Endothelial cell of umbilical vein (primary cell): ENCODE data around the gene RFLNA. TPM values are rescaled to one million over a fixed set of nuclear protein-coding genes. Genes with fewer than 3 reads are reported as not detected.

ENCODE experiments used
- BruUV-seq: library from RNA; stranded (reverse); fragments of 400-500 nt; replicated peaks from 2 replicates; lab custom pipeline; 2021; lab: Mats Ljungman, UMichigan
- CTCF ChIA-PET: fragments of 300-600, 350-600 bp; sonication (Branson Sonifier 250); formaldehyde crosslinking; loops from one replicate; lab custom pipeline; 2021; ENCODE audit warnings: antibody characterized with exemption, inconsistent platforms; lab: Charles Lee
- POLR2A ChIA-PET: fragments of 300-600, 350-600 bp; sonication (Branson Sonifier 250); formaldehyde crosslinking; loops from one replicate; lab custom pipeline; 2021; ENCODE audit warnings: antibody characterized with exemption, inconsistent platforms; lab: Charles Lee
- DNase-seq: peaks from one replicate; pipeline ENCODE4 v3.0.0-alpha.2; 2011; ENCODE audit warnings: low read depth, low spot score
- FAIRE-seq: peaks from 2 replicates; lab custom pipeline; 2011; peaks lifted over from hg19 to GRCh38; lab: Jason Lieb, UNC
- H2AFZ ChIP-seq: 2 replicates; pipeline ENCODE4 v1.6.0; 2012; ENCODE audit warnings: low read depth, low read length, control low read depth, inconsistent platforms
- H3K27ac ChIP-seq: 2 replicates; pipeline ENCODE4 v1.5.1; 2011; ENCODE audit warnings: low read depth, mild to moderate bottlenecking, control low read depth, low read length, moderate library complexity; ENCODE audit not compliant: insufficient read depth
- H3K27me3 ChIP-seq, 2 experiments: 2 replicates each; pipeline versions ENCODE4 v1.6.0 to v1.6.1; 2011; ENCODE audit warnings: low read length in 2 of 2, mixed read lengths in 1 of 2; ENCODE audit not compliant: control insufficient read depth in 2 of 2, insufficient read depth in 2 of 2
- H3K36me3 ChIP-seq, 2 experiments: 2 replicates in 1 of 2; 3 replicates in 1 of 2; pipeline ENCODE4 v1.5.1; 2011; ENCODE audit warnings: low read length in 2 of 2, mild to moderate bottlenecking in 1 of 2, moderate library complexity in 1 of 2; ENCODE audit not compliant: control insufficient read depth in 2 of 2, insufficient read depth in 2 of 2; ENCODE audit errors: extremely low read depth in 1 of 2
- H3K4me1 ChIP-seq: 3 replicates; pipeline ENCODE4 v1.5.1; 2011; ENCODE audit warnings: mild to moderate bottlenecking, low read length; ENCODE audit not compliant: control insufficient read depth, insufficient read depth; ENCODE audit errors: extremely low read depth
- H3K4me2 ChIP-seq: 2 replicates; pipeline ENCODE4 v1.6.1; 2011; ENCODE audit warnings: low read length, control low read depth, mixed read lengths; ENCODE audit not compliant: insufficient read depth
- H3K4me3 ChIP-seq, 3 experiments: fragments of 200-600 bp in 1 of 3; sonication (generic), shearing (Covaris generic) in 1 of 3; replicated peaks in 1 of 3; 2 replicates each; pipeline ENCODE4 v1.5.1; 2011 to 2016; ENCODE audit warnings: control low read depth in 3 of 3, low read length in 3 of 3, mild to moderate bottlenecking in 2 of 3, inconsistent platforms in 1 of 3, low read depth in 1 of 3, moderate library complexity in 1 of 3; ENCODE audit not compliant: insufficient read depth in 1 of 3
- H3K79me2 ChIP-seq: 2 replicates; pipeline ENCODE4 v1.6.0; 2012; ENCODE audit warnings: low read length, inconsistent platforms; ENCODE audit not compliant: control insufficient read depth, insufficient read depth
- H3K9ac ChIP-seq: replicated peaks from 2 replicates; pipeline ENCODE3; 2011; ENCODE audit warnings: low read length, control low read depth; ENCODE audit not compliant: insufficient read depth; ENCODE audit errors: extremely low read depth
- H3K9me1 ChIP-seq: replicated peaks from 3 replicates; pipeline ENCODE4 v1.6.0; 2011; ENCODE audit warnings: mild to moderate bottlenecking, low read length; ENCODE audit not compliant: control insufficient read depth, insufficient read depth; ENCODE audit errors: extremely low read depth
- H3K9me3 ChIP-seq: replicated peaks from 2 replicates; pipeline ENCODE4 v1.5.1; 2012; ENCODE audit warnings: low read length, inconsistent platforms; ENCODE audit not compliant: control insufficient read depth, insufficient read depth
- H4K20me1 ChIP-seq: replicated peaks from 2 replicates; pipeline ENCODE3; 2011; ENCODE audit warnings: mild to moderate bottlenecking, low read length; ENCODE audit not compliant: control insufficient read depth, insufficient read depth; ENCODE audit errors: extremely low read depth
- FOS ChIP-seq: IDR thresholded peaks from 2 replicates; pipeline ENCODE4 v1.6.1; 2011; ENCODE audit warnings: mild to moderate bottlenecking, low read length, moderate library complexity, borderline replicate concordance; ENCODE audit not compliant: insufficient read depth
- JUN ChIP-seq: IDR thresholded peaks from 2 replicates; pipeline ENCODE4 v1.6.1; 2011; ENCODE audit warnings: borderline replicate concordance, low read depth; ENCODE audit not compliant: insufficient read length, insufficient read depth
- MAX ChIP-seq: IDR thresholded peaks from 2 replicates; pipeline ENCODE4 v1.6.1; 2011; ENCODE audit not compliant: insufficient read depth, insufficient read length
- MYC ChIP-seq: IDR thresholded peaks from one replicate; pipeline ENCODE4 v1.6.1; 2011; ENCODE audit warnings: mild to moderate bottlenecking, low read depth, low read length
- POLR2A ChIP-seq: IDR thresholded peaks from 2 replicates; pipeline ENCODE4 v1.6.1; 2012; ENCODE audit warnings: low read depth, mild to moderate bottlenecking, control low read depth, low read length
- POLR2AphosphoS5 ChIP-seq: IDR thresholded peaks from 2 replicates; pipeline ENCODE4 v1.6.1; 2012; ENCODE audit warnings: low read depth, mild to moderate bottlenecking, control low read depth, low read length, moderate library complexity; ENCODE audit not compliant: insufficient read depth
- dilution Hi-C: fragments of 300-500 bp; cut with MboI; formaldehyde crosslinking; loops from one replicate; pipeline ENCODE4 v1.15.0; 2019; ENCODE audit warnings: low sequenced_read_pairs; ENCODE audit not compliant: extremely low pct_ligation_motif_present
- intact Hi-C: fragments of 100-400 bp; cut with micrococcal nuclease; formaldehyde crosslinking; loops from one replicate; pipeline ENCODE4 v1.10.0; 2022
- polyA plus RNA-seq, 4 experiments: library from polyadenylated mRNA; depleted of rRNA in 3 of 4; stranded (reverse) in 3 of 4; unstranded in 1 of 4; fragments of >200 nt; gene quantifications; 2 replicates each; pipeline versions ENCODE4 v1.2.1 to v1.2.3, GENCODE V29; 2011 to 2012; ENCODE audit warnings: missing spikeins in 1 of 4
- total RNA-seq: library from RNA; stranded (reverse); gene quantifications from 2 replicates; pipeline ENCODE4 v1.2.3, GENCODE V29; 2021
- TF ChIP-seq, protein P1 (sequence below), 2 donors: IDR thresholded peaks; 1 replicate in 1 of 2; 2 replicates in 1 of 2; pipeline ENCODE4 v1.5.1; 2011; ENCODE audit warnings: low read length in 2 of 2, mild to moderate bottlenecking in 2 of 2, moderate library complexity in 2 of 2, control low read depth in 1 of 2, inconsistent platforms in 1 of 2, low read depth in 1 of 2; ENCODE audit not compliant: insufficient read depth in 1 of 2; ENCODE audit errors: extremely low read depth in 1 of 2

Gene RFLNA
- total and polyA plus RNA-seq, 2 donors (not counting 3 experiments of a cell fraction or from before 2014, with no cell fraction given): 19.7 to 24.5 TPM

GRCh38 chr12:124346425-124347168 lies 51.7 kb downstream of the RFLNA start:
- H3K4me1 ChIP-seq: no peaks in the 10 kb centered on the region
- ChIA-PET POLR2A (no interaction called here), CTCF (interaction anchor here (0.6 to 2.1 kb wide), 9 partner anchors 9 to 425 kb away, joined by 3 to 8 read pairs (median 4); no protein-coding TSS in a partner anchor)
- H3K36me3 ChIP-seq: peaks cover 24 to 69% of the 10 kb centered on the region in 2 experiments
- no peaks in the 10 kb centered on the region for H3K9me1 ChIP-seq
- H3K9ac ChIP-seq: no peak overlapping the region
- H4K20me1 ChIP-seq: no peaks in the 10 kb centered on the region
- intact Hi-C loops (no loop called here), dilution Hi-C loops (no loop called here)
- H2AFZ ChIP-seq: no peak overlapping the region
- DNase-seq: no peak
- no peaks in the 10 kb centered on the region for H3K79me2 ChIP-seq
- no peak overlapping the region for H3K27ac ChIP-seq
- no peak overlapping the region for H3K4me2 ChIP-seq
- TF ChIP-seq JUN (no peak), POLR2A (no peak)
- H3K4me3 ChIP-seq: no peak overlapping the region
- no peaks in the 10 kb centered on the region for H3K9me3 ChIP-seq
- FAIRE-seq: no peak
- BruUV-seq: no TSS peak
- H3K27me3 ChIP-seq: no peaks in the 10 kb centered on the region

DNA sequence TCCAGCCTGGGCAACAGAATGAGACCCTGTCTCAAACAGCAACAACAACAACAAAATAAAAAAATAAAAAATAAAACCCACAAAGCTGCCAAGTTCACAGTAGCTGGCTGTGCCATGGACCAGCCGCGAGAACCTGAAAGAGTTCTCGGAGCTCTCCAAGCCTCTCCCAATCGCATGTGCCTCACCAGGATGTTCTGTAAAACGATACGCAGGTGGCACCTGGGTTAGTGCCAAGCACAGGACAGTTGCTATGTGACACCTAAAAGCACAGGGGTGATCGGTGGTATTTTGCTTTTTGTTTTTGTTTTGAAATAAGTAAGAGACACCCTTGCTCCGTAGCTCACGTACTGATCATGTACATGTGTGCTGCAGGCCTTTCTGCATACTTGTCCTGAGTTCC lies 52.4 kb downstream of the RFLNA start:
- CTCF ChIA-PET: interaction anchor here (0.6 to 2.1 kb wide), 9 partner anchors 10 to 424 kb away, joined by 3 to 8 read pairs (median 4); no protein-coding TSS in a partner anchor
- H3K27ac ChIP-seq: no peak overlapping the region
- BruUV-seq: no TSS peak

More for the DNA sequence above, 52.4 kb downstream of the RFLNA start:
- H4K20me1 ChIP-seq: no peaks in the 10 kb centered on the region
- TF ChIP-seq MAX (no peak), POLR2AphosphoS5 (no peak), POLR2A (no peak), MYC (no peak), FOS (no peak)
- TF ChIP-seq, protein P1, sequence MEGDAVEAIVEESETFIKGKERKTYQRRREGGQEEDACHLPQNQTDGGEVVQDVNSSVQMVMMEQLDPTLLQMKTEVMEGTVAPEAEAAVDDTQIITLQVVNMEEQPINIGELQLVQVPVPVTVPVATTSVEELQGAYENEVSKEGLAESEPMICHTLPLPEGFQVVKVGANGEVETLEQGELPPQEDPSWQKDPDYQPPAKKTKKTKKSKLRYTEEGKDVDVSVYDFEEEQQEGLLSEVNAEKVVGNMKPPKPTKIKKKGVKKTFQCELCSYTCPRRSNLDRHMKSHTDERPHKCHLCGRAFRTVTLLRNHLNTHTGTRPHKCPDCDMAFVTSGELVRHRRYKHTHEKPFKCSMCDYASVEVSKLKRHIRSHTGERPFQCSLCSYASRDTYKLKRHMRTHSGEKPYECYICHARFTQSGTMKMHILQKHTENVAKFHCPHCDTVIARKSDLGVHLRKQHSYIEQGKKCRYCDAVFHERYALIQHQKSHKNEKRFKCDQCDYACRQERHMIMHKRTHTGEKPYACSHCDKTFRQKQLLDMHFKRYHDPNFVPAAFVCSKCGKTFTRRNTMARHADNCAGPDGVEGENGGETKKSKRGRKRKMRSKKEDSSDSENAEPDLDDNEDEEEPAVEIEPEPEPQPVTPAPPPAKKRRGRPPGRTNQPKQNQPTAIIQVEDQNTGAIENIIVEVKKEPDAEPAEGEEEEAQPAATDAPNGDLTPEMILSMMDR (IDR thresholded peaks at IDR 0.05; ENCODE audit: extremely low read depth in 1 of 2, insufficient read depth in 1 of 2, low read depth in 1 of 2, low read length in 2 of 2): no peak
- H3K79me2 ChIP-seq: no peaks in the 10 kb centered on the region
- no peak overlapping the region for H2AFZ ChIP-seq
- intact Hi-C loops: no loop called here
- DNase-seq (no peak), FAIRE-seq (no peak)
- no peak overlapping the region for H3K4me3 ChIP-seq
- dilution Hi-C loops: no loop called here
- no peak overlapping the region for H3K9ac ChIP-seq
- H3K9me3 ChIP-seq: no peaks in the 10 kb centered on the region
- no peaks in the 10 kb centered on the region for H3K4me1 ChIP-seq
- H3K36me3 ChIP-seq: peaks cover 27 to 75% of the 10 kb centered on the region in 2 experiments
- no peaks in the 10 kb centered on the region for H3K27me3 ChIP-seq
- POLR2A ChIA-PET: no interaction called here
- no peaks in the 10 kb centered on the region for H3K9me1 ChIP-seq
- no peak overlapping the region for H3K4me2 ChIP-seq
